SK-N-SH (cell line): Measurements from ENCODE around the gene WBP1L. TPM values are rescaled to one million over a fixed set of nuclear protein-coding genes. Genes with fewer than 3 reads are reported as not detected.

Source experiments
- CTCF ChIA-PET: fragments of 300-600, 350-600 bp; formaldehyde crosslinking; extraction: SDS; loops from one replicate; lab custom pipeline; 2021; lab: Yijun Ruan, JAX
- POLR2A ChIA-PET: fragments of 350-600 bp; sonication (Branson Sonifier 250); formaldehyde crosslinking; extraction: SDS; loops from one replicate; lab custom pipeline; 2020; ENCODE audit warnings: antibody characterized with exemption, inconsistent platforms; lab: Yijun Ruan, JAX
- DNase-seq: peaks from one replicate; pipeline ENCODE4 v3.0.0; 2012
- H2AFZ ChIP-seq: fragments of 200-600 bp; sonication (generic); 2 replicates; pipeline ENCODE4 v1.8.1; 2016; ENCODE audit warnings: antibody characterized with exemption, mild to moderate bottlenecking, low read depth
- H3F3A ChIP-seq: fragments of 200-600 bp; sonication (generic); replicated peaks from 2 replicates; pipeline ENCODE3; 2016; ENCODE audit warnings: antibody characterized with exemption, mild to moderate bottlenecking; ENCODE audit not compliant: insufficient read depth
- H3K27ac ChIP-seq, 2 experiments: fragments of 200-500 bp in 1 of 2; fragments of 200-600 bp in 1 of 2; sonication (Bioruptor generic) in 1 of 2; sonication (generic), shearing (Covaris generic) in 1 of 2; 2 replicates each; pipeline versions ENCODE4 v1.5.1 to v1.6.1; 2014 to 2016; ENCODE audit warnings: low read depth in 2 of 2, inconsistent platforms in 1 of 2, low read length in 1 of 2, mild to moderate bottlenecking in 1 of 2, mixed read lengths in 1 of 2
- H3K27me3 ChIP-seq: fragments of 200-600 bp; sonication (generic), shearing (Covaris generic); 2 replicates; pipeline ENCODE4 v1.6.1; 2016; ENCODE audit warnings: mixed run types; ENCODE audit not compliant: insufficient read depth
- H3K36me3 ChIP-seq, 2 experiments: fragments of 200-500 bp in 1 of 2; fragments of 200-600 bp in 1 of 2; sonication (Bioruptor generic) in 1 of 2; sonication (generic) in 1 of 2; replicated peaks in 1 of 2; 2 replicates each; pipeline versions ENCODE3 to v1.5.1; 2014 to 2016; ENCODE audit warnings: low read length in 1 of 2, mild to moderate bottlenecking in 1 of 2; ENCODE audit not compliant: insufficient read depth in 2 of 2, control insufficient read depth in 1 of 2
- H3K4me1 ChIP-seq, 2 experiments: fragments of 200-500 bp in 1 of 2; fragments of 200-600 bp in 1 of 2; sonication (Bioruptor generic) in 1 of 2; sonication (generic), shearing (Covaris generic) in 1 of 2; 2 replicates each; pipeline versions ENCODE4 v1.5.1 to v1.6.1; 2014 to 2016; ENCODE audit warnings: low read depth in 1 of 2, low read length in 1 of 2, mixed run types in 1 of 2; ENCODE audit not compliant: insufficient read depth in 2 of 2, control insufficient read depth in 1 of 2
- H3K4me2 ChIP-seq: fragments of 200-600 bp; sonication (generic), shearing (Covaris generic); 2 replicates; pipeline ENCODE4 v1.6.1; 2017; ENCODE audit warnings: mixed run types
- H3K4me3 ChIP-seq, 2 experiments: fragments of 200-500 bp in 1 of 2; fragments of 200-600 bp in 1 of 2; sonication (Bioruptor generic) in 1 of 2; sonication (generic), shearing (Covaris generic) in 1 of 2; 2 replicates each; pipeline versions ENCODE4 v1.5.1 to v1.8.1; 2014 to 2016; ENCODE audit warnings: low read depth in 2 of 2, inconsistent platforms in 1 of 2, low read length in 1 of 2, mild to moderate bottlenecking in 1 of 2, mixed read lengths in 1 of 2, moderate library complexity in 1 of 2
- H3K79me2 ChIP-seq: fragments of 200-600 bp; sonication (generic); 2 replicates; pipeline ENCODE4 v1.8.1; 2017; ENCODE audit warnings: mild to moderate bottlenecking; ENCODE audit not compliant: insufficient read depth
- H3K9ac ChIP-seq: fragments of 200-600 bp; sonication (generic); 2 replicates; pipeline ENCODE4 v1.6.1; 2017; ENCODE audit warnings: mixed run types
- H3K9me2 ChIP-seq: fragments of 200-600 bp; sonication (generic); 2 replicates; pipeline ENCODE4 v1.6.1; 2017; ENCODE audit warnings: mixed run types
- H3K9me3 ChIP-seq: fragments of 200-600 bp; sonication (generic); 2 replicates; pipeline ENCODE4 v1.6.1; 2017; ENCODE audit warnings: mixed run types, mild to moderate bottlenecking, moderate library complexity
- H4K20me1 ChIP-seq: fragments of 200-600 bp; sonication (generic); 2 replicates; pipeline ENCODE4 v1.6.1; 2017; ENCODE audit warnings: mild to moderate bottlenecking, mixed run types; ENCODE audit not compliant: insufficient read depth
- CHD2 ChIP-seq: fragments of 150-350 bp; IDR thresholded peaks from 2 replicates; pipeline ENCODE4 v1.6.1; 2018; ENCODE audit warnings: low read length; ENCODE audit not compliant: partially characterized antibody
- ELF1 ChIP-seq: IDR thresholded peaks from 2 replicates; pipeline ENCODE4 v1.4.0; 2012
- FOXJ3 ChIP-seq: sonication (generic); formaldehyde crosslinking; IDR thresholded peaks from 2 replicates; pipeline ENCODE4 v1.5.1; 2020; ENCODE audit warnings: mild to moderate bottlenecking, missing genetic modification reagents
- FOXM1 ChIP-seq: IDR thresholded peaks from 2 replicates; pipeline ENCODE4 v1.4.0; 2012; ENCODE audit warnings: low read depth, mild to moderate bottlenecking
- GABPA ChIP-seq: IDR thresholded peaks from 2 replicates; pipeline ENCODE4 v1.4.0; 2012; ENCODE audit warnings: low read depth, mild to moderate bottlenecking
- NRF1 ChIP-seq: IDR thresholded peaks from 2 replicates; pipeline ENCODE4 v1.6.1; 2012; ENCODE audit warnings: low read depth, mild to moderate bottlenecking, low read length
- RFX5 ChIP-seq: IDR thresholded peaks from 2 replicates; pipeline ENCODE4 v1.6.1; 2012; ENCODE audit warnings: mild to moderate bottlenecking, improper control_type of control experiment, low read length
- SMC3 ChIP-seq: IDR thresholded peaks from 2 replicates; pipeline ENCODE4 v1.6.1; 2012; ENCODE audit warnings: low read depth, low read length, improper control_type of control experiment
- TEAD4 ChIP-seq: IDR thresholded peaks from 2 replicates; pipeline ENCODE4 v1.4.0; 2012; ENCODE audit warnings: mild to moderate bottlenecking, borderline replicate concordance; ENCODE audit not compliant: insufficient read depth
- WGBS: methylation state at CpG from one replicate; pipeline ENCODE4 v1.1.6; 2017; ENCODE audit warnings: low lambda C conversion rate; 5-methylcytosine and 5-hydroxymethylcytosine counted together
- polyA plus RNA-seq, 3 experiments: library from polyadenylated mRNA; depleted of rRNA; stranded (reverse); fragments of >200 nt; gene quantifications; 2 replicates each; pipeline ENCODE4 v1.2.3, GENCODE V29; 2012
- TF ChIP-seq, protein P1 (sequence below): IDR thresholded peaks from 2 replicates; pipeline ENCODE4 v1.4.0; 2012; ENCODE audit warnings: low read depth, borderline replicate concordance
- TF ChIP-seq, protein P2 (sequence below): fragments of 150-350 bp; IDR thresholded peaks from 2 replicates; pipeline ENCODE4 v1.6.1; 2017; ENCODE audit warnings: antibody characterized with exemption, low read length, low read depth, borderline replicate concordance

Gene WBP1L
- polyA plus RNA-seq, 1 of the 3 experiments (the other 2 are of a cell fraction): 22.8 TPM

DNA sequence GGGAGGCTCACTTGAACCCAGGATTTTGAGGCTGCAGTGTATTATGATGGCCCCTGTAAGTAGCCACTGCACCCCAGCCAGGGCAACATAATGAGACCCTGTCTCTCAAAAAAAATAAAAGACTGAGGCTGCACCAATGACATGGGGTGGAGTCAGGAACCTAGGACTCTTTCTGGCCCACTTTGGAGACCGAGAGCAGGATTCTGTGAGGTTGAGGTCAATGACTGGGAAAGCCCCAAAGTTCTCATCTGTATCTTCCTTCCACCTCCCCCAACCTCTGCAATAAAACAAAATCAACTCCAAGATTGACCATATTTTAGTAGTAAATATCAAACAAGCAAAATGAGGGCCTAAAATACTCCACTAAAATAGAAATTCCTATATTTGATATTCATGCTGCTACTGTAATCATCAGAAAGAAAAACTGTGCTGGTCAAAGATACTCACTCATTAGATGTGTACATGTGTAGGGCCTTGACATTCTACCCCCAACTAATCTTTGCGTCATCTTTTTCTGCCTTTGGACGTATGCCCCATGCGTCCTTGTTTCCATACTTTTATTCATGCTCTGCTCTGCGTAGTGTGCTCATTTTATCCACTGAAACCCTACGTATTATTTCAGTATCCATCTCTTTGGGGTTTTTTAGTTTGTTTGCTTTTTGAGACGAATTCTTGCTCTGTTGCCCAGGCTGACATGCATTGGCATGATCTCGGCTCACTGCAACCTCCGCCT is 23.8 kb downstream of the WBP1L start:
- no peak for DNase-seq
- H3K4me2 ChIP-seq: no peak overlapping the region
- peaks cover 30% of the 10 kb centered on the region for H3K79me2 ChIP-seq
- H3K9me3 ChIP-seq: no peaks in the 10 kb centered on the region
- H3K9me2 ChIP-seq: no peaks in the 10 kb centered on the region
- H3K9ac ChIP-seq: no peak overlapping the region
- 98% methylated on average over 9 of the region's 9 CpGs for WGBS
- POLR2A ChIA-PET: no interaction called here
- H3F3A ChIP-seq: peaks cover 9% of the 10 kb centered on the region
- peaks cover 11% of the 10 kb centered on the region; the same call in 1 of the 2 replicates for H4K20me1 ChIP-seq
- no peaks in the 10 kb centered on the region for H3K36me3 ChIP-seq
- no peak for TF ChIP-seq TEAD4
- TF ChIP-seq RFX5: no peak
- no peak for TF ChIP-seq NRF1
- TF ChIP-seq GABPA: no peak
- TF ChIP-seq, protein P1, sequence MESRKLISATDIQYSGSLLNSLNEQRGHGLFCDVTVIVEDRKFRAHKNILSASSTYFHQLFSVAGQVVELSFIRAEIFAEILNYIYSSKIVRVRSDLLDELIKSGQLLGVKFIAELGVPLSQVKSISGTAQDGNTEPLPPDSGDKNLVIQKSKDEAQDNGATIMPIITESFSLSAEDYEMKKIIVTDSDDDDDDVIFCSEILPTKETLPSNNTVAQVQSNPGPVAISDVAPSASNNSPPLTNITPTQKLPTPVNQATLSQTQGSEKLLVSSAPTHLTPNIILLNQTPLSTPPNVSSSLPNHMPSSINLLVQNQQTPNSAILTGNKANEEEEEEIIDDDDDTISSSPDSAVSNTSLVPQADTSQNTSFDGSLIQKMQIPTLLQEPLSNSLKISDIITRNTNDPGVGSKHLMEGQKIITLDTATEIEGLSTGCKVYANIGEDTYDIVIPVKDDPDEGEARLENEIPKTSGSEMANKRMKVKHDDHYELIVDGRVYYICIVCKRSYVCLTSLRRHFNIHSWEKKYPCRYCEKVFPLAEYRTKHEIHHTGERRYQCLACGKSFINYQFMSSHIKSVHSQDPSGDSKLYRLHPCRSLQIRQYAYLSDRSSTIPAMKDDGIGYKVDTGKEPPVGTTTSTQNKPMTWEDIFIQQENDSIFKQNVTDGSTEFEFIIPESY: no peak
- TF ChIP-seq SMC3: no peak
- TF ChIP-seq, all 33 proteins: peak for 0
- peaks cover 10 to 24% of the 10 kb centered on the region in 2 experiments; a peak in 2 of 4 replicates for H3K4me1 ChIP-seq
- no peaks in the 10 kb centered on the region for H3K27me3 ChIP-seq
- H3K4me3 ChIP-seq: no peak overlapping the region
- no peak overlapping the region for H3K27ac ChIP-seq
- CTCF ChIA-PET: no interaction called here
- H2AFZ ChIP-seq: no peak overlapping the region

DNA sequence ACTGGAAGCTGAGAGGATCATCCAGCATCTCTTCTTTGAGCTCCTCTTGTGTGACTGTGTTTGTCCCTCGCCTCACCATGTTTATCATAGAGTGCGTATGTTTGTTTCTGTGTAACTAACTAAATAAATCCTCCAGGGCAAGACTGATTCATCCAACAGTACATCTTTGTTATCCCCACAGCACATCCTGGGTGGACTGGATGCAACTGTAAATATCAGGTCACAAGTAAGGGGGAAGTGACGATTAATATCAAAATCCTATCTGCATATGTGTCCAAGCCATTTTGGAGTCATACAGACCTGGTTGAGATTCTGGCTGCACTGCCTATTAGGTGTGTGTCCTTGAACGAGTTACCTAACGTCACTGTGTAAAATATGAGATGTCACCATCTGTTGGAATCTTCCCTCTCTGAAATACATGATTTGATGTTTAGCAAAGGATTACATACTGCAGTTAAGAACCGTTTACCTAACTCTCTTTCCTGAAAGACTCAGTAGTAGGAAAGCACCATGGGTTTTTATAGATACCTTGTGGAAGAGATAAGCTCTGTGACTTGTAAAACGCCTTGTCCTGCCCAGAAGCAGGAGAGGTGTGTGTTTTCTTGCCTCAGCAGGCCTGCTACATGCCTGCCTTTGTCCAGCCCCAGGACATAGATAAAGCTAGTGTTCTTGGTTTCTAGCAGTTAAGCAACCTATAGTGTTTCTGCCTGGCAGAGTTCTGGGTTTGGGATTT is 25.8 kb downstream of the WBP1L start:
- no peaks in the 10 kb centered on the region for H3K9me3 ChIP-seq
- ChIA-PET CTCF (interaction anchor here (1.0 to 1.8 kb wide), 2 partner anchors 16 to 22 kb away, joined by 3 to 7 read pairs; no protein-coding TSS in a partner anchor), POLR2A (no interaction called here)
- no peak overlapping the region for H3K9ac ChIP-seq
- H4K20me1 ChIP-seq: peaks cover 11% of the 10 kb centered on the region; the same call in 1 of the 2 replicates
- no peak overlapping the region for H2AFZ ChIP-seq
- peaks cover 22 to 23% of the 10 kb centered on the region in 2 experiments; a peak in 2 of 4 replicates for H3K4me1 ChIP-seq
- peak overlapping the region in 1 of 2 experiments; percentile 54; a peak in 3 of 4 replicates for H3K27ac ChIP-seq
- no peak overlapping the region for H3K4me2 ChIP-seq
- no peak for DNase-seq
- H3K27me3 ChIP-seq: no peaks in the 10 kb centered on the region
- no peaks in the 10 kb centered on the region for H3K9me2 ChIP-seq
- 71% methylated on average over 7 of the region's 7 CpGs for WGBS
- TF ChIP-seq CHD2: no peak
- TF ChIP-seq, protein P2, sequence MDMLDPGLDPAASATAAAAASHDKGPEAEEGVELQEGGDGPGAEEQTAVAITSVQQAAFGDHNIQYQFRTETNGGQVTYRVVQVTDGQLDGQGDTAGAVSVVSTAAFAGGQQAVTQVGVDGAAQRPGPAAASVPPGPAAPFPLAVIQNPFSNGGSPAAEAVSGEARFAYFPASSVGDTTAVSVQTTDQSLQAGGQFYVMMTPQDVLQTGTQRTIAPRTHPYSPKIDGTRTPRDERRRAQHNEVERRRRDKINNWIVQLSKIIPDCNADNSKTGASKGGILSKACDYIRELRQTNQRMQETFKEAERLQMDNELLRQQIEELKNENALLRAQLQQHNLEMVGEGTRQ: no peak
- no peak for TF ChIP-seq NRF1
- TF ChIP-seq FOXJ3 (CRISPR knock-in tag): no peak
- TF ChIP-seq FOXM1: no peak
- no peak for TF ChIP-seq ELF1
- H3K79me2 ChIP-seq: peaks cover 33% of the 10 kb centered on the region
- no peaks in the 10 kb centered on the region for H3K36me3 ChIP-seq
- H3F3A ChIP-seq: peaks cover 18% of the 10 kb centered on the region
- H3K4me3 ChIP-seq: no peak overlapping the region
